HEK293 (cell line): ENCODE measurements around the gene LRRIQ3.

Experiments used
- CTCF ChIP-seq: fragments of 450-650 bp; formaldehyde crosslinking; IDR thresholded peaks from 2 replicates; pipeline ENCODE4 v1.5.1; 2016; ENCODE audit warnings: missing biosample characterization, missing genetic modification characterization
- ZBTB1 ChIP-seq: fragments of 450-650 bp; formaldehyde crosslinking; IDR thresholded peaks from 2 replicates; pipeline ENCODE4 v1.5.1; 2016; ENCODE audit warnings: missing biosample characterization, missing genetic modification characterization
- ZNF404 ChIP-seq: fragments of 450-650 bp; formaldehyde crosslinking; IDR thresholded peaks from 2 replicates; pipeline ENCODE4 v1.5.1; 2017; ENCODE audit warnings: missing biosample characterization, missing genetic modification characterization
- ZNF510 ChIP-seq: fragments of 450-650 bp; formaldehyde crosslinking; IDR thresholded peaks from 2 replicates; pipeline ENCODE4 v1.5.1; 2018; ENCODE audit warnings: mild to moderate bottlenecking, missing genetic modification characterization, missing biosample characterization; ENCODE audit not compliant: insufficient replicate concordance
- ZNF624 ChIP-seq: fragments of 450-650 bp; formaldehyde crosslinking; IDR thresholded peaks from 2 replicates; pipeline ENCODE4 v1.5.1; 2017; ENCODE audit warnings: missing biosample characterization, missing genetic modification characterization
- ZNF629 ChIP-seq: fragments of 450-650 bp; formaldehyde crosslinking; IDR thresholded peaks from 2 replicates; pipeline ENCODE4 v1.5.1; 2017; ENCODE audit warnings: missing biosample characterization, missing genetic modification characterization
- TF ChIP-seq, protein P1 (sequence below): fragments of 450-650 bp; formaldehyde crosslinking; IDR thresholded peaks from 2 replicates; pipeline ENCODE4 v1.5.1; 2016; ENCODE audit warnings: missing biosample characterization, missing genetic modification characterization

DNA sequence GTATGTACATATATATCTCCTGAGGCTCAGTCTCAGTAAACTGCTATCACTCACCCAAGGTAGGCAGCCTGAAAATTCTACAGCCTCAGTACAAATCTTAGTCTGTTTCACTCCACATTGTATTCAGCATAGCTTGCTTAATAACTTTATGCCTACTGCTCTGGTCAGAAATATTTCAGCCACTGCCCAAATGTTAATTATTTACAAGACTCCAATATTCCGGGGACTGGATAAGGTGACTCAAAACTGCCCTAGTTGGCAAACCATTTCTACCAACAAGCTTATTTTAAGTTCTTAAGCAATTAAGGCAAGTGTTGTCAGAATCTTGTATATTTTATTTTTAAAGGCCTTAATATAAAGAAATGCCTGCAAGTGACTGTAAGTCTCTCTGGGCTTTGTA lies 114.8 kb downstream of the LRRIQ3 start:
- TF ChIP-seq CTCF (tag by site-specific recombination) = no peak
- TF ChIP-seq, protein P1, sequence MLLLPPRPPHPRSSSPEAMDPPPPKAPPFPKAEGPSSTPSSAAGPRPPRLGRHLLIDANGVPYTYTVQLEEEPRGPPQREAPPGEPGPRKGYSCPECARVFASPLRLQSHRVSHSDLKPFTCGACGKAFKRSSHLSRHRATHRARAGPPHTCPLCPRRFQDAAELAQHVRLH = no peak
- TF ChIP-seq ZNF404 (tag by site-specific recombination) = no peak
- TF ChIP-seq ZNF629 (tag by site-specific recombination) = no peak
- TF ChIP-seq ZNF624 (tag by site-specific recombination) = no peak
- no peak for TF ChIP-seq ZBTB1 (tag by site-specific recombination)
- no peak for TF ChIP-seq ZNF510 (tag by site-specific recombination)
